Tibial artery (tissue), 4 donors: ENCODE measurements around the gene KCNJ6.

Experiments
- DNase-seq, 2 donors: peaks; one replicate each; pipeline ENCODE4 v3.0.0-alpha.2; 2019
- H3K27ac ChIP-seq, 2 donors: fragments of 200-600 bp; sonication (generic) in 1 of 2; 1 replicate in 1 of 2; 2 replicates in 1 of 2; pipeline ENCODE4 v1.5.1; 2018 to 2019; ENCODE audit warnings: mild to moderate bottlenecking in 1 of 2
- H3K27me3 ChIP-seq, 2 donors: fragments of 200-600 bp; sonication (generic) in 1 of 2; one replicate each; pipeline versions ENCODE4 v1.5.1 to v1.6.0; 2016 to 2019
- H3K36me3 ChIP-seq, 3 donors: fragments of 200-600 bp; sonication (generic) in 2 of 3; one replicate each; pipeline ENCODE4 v1.5.1; 2016 to 2019; ENCODE audit warnings: mild to moderate bottlenecking in 2 of 3
- H3K4me1 ChIP-seq, 4 donors: fragments of 200-600 bp; sonication (generic) in 2 of 4; 1 replicate in 3 of 4; 2 replicates in 1 of 4; pipeline ENCODE4 v1.5.1; 2016 to 2019
- H3K4me3 ChIP-seq, 2 donors: fragments of 200-600 bp; sonication (generic) in 1 of 2; 1 replicate in 1 of 2; 2 replicates in 1 of 2; pipeline ENCODE4 v1.5.1; 2018 to 2019; ENCODE audit warnings: mild to moderate bottlenecking in 2 of 2
- H3K9me3 ChIP-seq, 3 donors: fragments of 200-600 bp; sonication (generic) in 1 of 3; one replicate each; pipeline ENCODE4 v1.5.1; 2016 to 2019
- intact Hi-C: fragments of 100-400 bp; cut with DNase I; formaldehyde crosslinking; loops from one replicate; pipeline ENCODE4 v1.15.0; 2023; ENCODE audit warnings: low total_unique reads
- TF ChIP-seq, protein P1 (sequence below), 2 experiments: fragments of 200-600 bp in 1 of 2; fragments of 450-650 bp in 1 of 2; IDR thresholded peaks; one replicate each; pipeline ENCODE4 v1.5.1; 2017 to 2019; ENCODE audit warnings: antibody characterized with exemption in 2 of 2, mild to moderate bottlenecking in 1 of 2, moderate library complexity in 1 of 2

KCNJ6 gene

DNA sequence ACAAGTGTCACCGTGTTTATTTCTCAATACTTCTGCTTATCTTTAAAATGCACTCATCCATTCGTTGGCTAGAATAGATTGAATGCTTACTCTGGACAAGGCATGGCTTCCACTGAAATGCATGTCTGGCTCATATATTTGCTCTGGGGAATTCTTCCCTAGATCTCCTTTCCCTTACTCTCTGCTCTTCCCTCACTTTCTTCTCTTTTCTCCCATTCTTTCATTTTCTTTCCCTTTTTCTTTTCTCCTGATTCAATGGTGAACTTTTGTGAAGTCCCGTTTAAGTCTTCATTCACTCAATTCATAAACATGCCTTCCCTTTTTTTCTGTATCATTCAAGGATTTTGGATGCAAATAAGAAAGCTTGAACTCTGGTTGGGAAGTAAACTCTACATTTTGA is 315.2 kb downstream of the KCNJ6 start:
- no peaks in the 10 kb centered on the region for H3K4me1 ChIP-seq
- intact Hi-C loops = no loop called here
- no peak for DNase-seq
- no peak overlapping the region for H3K4me3 ChIP-seq
- no peaks in the 10 kb centered on the region for H3K36me3 ChIP-seq
- TF ChIP-seq, protein P1, sequence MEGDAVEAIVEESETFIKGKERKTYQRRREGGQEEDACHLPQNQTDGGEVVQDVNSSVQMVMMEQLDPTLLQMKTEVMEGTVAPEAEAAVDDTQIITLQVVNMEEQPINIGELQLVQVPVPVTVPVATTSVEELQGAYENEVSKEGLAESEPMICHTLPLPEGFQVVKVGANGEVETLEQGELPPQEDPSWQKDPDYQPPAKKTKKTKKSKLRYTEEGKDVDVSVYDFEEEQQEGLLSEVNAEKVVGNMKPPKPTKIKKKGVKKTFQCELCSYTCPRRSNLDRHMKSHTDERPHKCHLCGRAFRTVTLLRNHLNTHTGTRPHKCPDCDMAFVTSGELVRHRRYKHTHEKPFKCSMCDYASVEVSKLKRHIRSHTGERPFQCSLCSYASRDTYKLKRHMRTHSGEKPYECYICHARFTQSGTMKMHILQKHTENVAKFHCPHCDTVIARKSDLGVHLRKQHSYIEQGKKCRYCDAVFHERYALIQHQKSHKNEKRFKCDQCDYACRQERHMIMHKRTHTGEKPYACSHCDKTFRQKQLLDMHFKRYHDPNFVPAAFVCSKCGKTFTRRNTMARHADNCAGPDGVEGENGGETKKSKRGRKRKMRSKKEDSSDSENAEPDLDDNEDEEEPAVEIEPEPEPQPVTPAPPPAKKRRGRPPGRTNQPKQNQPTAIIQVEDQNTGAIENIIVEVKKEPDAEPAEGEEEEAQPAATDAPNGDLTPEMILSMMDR (IDR thresholded peaks at IDR 0.05) = no peak
- H3K9me3 ChIP-seq = no peaks in the 10 kb centered on the region
- peaks cover 0 to 6% of the 10 kb centered on the region in 2 donors for H3K27me3 ChIP-seq
- H3K27ac ChIP-seq = no peak overlapping the region

GRCh38 chr21:37595944-37596343 is 320.3 kb downstream of the KCNJ6 start:
- TF ChIP-seq, protein P1 (IDR thresholded peaks at IDR 0.05) = no peak
- Histone ChIP-seq H3K4me1 (no peaks in the 10 kb centered on the region), H3K4me3 (no peak overlapping the region), H3K27me3 (peaks cover 0 to 25% of the 10 kb centered on the region in 2 donors), H3K36me3 (no peaks in the 10 kb centered on the region), H3K9me3 (no peaks in the 10 kb centered on the region), H3K27ac (no peak overlapping the region)
- no peak for DNase-seq
- intact Hi-C loops = no loop called here

- H3K4me1 ChIP-seq = no peaks in the 10 kb centered on the region
- H3K36me3 ChIP-seq = no peaks in the 10 kb centered on the region
- H3K4me3 ChIP-seq = no peak overlapping the region
- peaks cover 0 to 25% of the 10 kb centered on the region in 2 donors for H3K27me3 ChIP-seq
- intact Hi-C loops = no loop called here
- no peak for DNase-seq
- no peaks in the 10 kb centered on the region for H3K9me3 ChIP-seq
- no peak overlapping the region for H3K27ac ChIP-seq
- TF ChIP-seq, protein P1 (IDR thresholded peaks at IDR 0.05) = no peak
Measured at GRCh38 chr21:37594472-37594951, 321.7 kb downstream of the KCNJ6 start.

- intact Hi-C loops = no loop called here
Measured at GRCh38 chr21:37593740-37594471, 322.4 kb downstream of the KCNJ6 start.

GRCh38 chr21:37593015-37593414 is 323.2 kb downstream of the KCNJ6 start:
- no peaks in the 10 kb centered on the region for H3K9me3 ChIP-seq
- intact Hi-C loops = no loop called here
- no peak overlapping the region for H3K4me3 ChIP-seq
- TF ChIP-seq, protein P1 (IDR thresholded peaks at IDR 0.05) = no peak
- H3K4me1 ChIP-seq = no peaks in the 10 kb centered on the region
- no peaks in the 10 kb centered on the region for H3K36me3 ChIP-seq
- no peak overlapping the region for H3K27ac ChIP-seq
- DNase-seq = no peak
- peaks cover 0 to 25% of the 10 kb centered on the region in 2 donors for H3K27me3 ChIP-seq

More at GRCh38 chr21:37593740-37594471, 322.4 kb downstream of the KCNJ6 start:
- peaks cover 0 to 25% of the 10 kb centered on the region in 2 donors for H3K27me3 ChIP-seq
- TF ChIP-seq, protein P1 (IDR thresholded peaks at IDR 0.05) = no peak
- DNase-seq = no peak
- no peaks in the 10 kb centered on the region for H3K36me3 ChIP-seq
- H3K4me1 ChIP-seq = no peaks in the 10 kb centered on the region
- no peak overlapping the region for H3K27ac ChIP-seq
- H3K9me3 ChIP-seq = no peaks in the 10 kb centered on the region
- H3K4me3 ChIP-seq = no peak overlapping the region
